Measurements from ENCODE around the gene SLC27A5. TPM values are rescaled to one million over a fixed set of nuclear protein-coding genes. Genes with fewer than 3 reads are reported as not detected.
A peak's percentile ranks its signal among the peaks of the same experiment; 100 is the strongest.

The SLC27A5 gene
- total and polyA plus RNA-seq, 2 of the 13 experiments (the other 11 are each of a cell fraction or from before 2014, with no cell fraction given) = 30.3 to 40.2 TPM

DNA sequence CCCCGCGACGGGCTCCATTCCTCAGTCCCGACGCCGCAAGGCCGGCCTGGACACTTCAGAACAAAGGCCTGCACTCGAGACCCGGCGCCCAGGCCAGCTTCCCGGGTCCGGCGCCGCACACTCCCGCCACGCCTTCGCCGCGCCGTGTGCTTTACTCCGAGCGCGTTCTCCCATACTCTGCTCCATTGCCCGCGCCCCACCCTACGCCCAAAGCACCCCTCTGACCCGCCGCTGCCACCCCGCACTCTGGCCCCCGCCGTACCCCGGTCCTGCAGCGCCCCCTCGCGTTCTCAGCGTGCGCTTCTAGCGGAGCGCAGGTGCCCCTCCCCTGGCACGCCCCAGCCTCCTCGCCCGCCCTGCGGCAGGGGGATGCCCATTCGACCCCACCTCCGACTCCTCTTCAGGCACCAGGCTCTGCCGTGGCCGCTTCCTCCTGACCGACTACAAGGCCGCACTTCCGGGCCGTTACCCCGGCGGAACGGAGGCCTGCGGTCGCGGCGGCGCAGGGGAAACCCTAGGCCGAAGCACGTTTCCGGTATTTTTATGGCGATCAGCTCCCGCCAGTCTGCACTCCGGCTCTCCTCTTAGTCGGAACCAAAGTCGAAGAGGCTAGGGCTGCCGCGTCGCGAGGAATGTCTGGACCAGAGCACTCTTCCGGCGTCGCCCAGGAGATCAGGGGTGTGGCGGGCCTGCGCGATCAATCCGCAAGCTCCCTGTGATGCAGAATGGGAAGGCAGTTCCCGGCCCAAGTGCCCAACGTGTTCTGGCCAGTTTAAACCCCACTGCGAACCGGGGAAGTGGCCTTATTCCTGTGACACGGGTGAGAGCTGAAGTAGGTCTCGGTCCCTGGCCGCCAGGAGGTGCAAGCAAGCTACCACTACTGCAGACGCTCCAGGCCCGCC, 7.8 kb upstream of the SLC27A5 start, which contains the start of gene ZBTB45 (continued):
- TF ChIP-seq ZNF142 (CRISPR knock-in tag; IDR thresholded peaks at IDR 0.05) = peak; percentile 66
- TF ChIP-seq CREB3 (CRISPR knock-in tag; IDR thresholded peaks at IDR 0.05) = no peak
- no peak; the same call in 1 of the 2 replicates for TF ChIP-seq NFIC (IDR thresholded peaks at IDR 0.05; ENCODE audit: low read length)
- TF ChIP-seq, protein P1, sequence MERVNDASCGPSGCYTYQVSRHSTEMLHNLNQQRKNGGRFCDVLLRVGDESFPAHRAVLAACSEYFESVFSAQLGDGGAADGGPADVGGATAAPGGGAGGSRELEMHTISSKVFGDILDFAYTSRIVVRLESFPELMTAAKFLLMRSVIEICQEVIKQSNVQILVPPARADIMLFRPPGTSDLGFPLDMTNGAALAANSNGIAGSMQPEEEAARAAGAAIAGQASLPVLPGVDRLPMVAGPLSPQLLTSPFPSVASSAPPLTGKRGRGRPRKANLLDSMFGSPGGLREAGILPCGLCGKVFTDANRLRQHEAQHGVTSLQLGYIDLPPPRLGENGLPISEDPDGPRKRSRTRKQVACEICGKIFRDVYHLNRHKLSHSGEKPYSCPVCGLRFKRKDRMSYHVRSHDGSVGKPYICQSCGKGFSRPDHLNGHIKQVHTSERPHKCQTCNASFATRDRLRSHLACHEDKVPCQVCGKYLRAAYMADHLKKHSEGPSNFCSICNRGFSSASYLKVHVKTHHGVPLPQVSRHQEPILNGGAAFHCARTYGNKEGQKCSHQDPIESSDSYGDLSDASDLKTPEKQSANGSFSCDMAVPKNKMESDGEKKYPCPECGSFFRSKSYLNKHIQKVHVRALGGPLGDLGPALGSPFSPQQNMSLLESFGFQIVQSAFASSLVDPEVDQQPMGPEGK (CRISPR knock-in tag; IDR thresholded peaks at IDR 0.05) = peak; percentile 76
- TF ChIP-seq KAT2B (IDR thresholded peaks at IDR 0.05; ENCODE audit: borderline replicate concordance, low read depth, low read length) = no peak
- TF ChIP-seq, protein P2, sequence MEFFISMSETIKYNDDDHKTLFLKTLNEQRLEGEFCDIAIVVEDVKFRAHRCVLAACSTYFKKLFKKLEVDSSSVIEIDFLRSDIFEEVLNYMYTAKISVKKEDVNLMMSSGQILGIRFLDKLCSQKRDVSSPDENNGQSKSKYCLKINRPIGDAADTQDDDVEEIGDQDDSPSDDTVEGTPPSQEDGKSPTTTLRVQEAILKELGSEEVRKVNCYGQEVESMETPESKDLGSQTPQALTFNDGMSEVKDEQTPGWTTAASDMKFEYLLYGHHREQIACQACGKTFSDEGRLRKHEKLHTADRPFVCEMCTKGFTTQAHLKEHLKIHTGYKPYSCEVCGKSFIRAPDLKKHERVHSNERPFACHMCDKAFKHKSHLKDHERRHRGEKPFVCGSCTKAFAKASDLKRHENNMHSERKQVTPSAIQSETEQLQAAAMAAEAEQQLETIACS (CRISPR knock-in tag; IDR thresholded peaks at IDR 0.05) = peak; percentile 57; the same call in 1 of the 2 replicates
- 0 out of 2 replicates have a peak, but pooled peaks have one; percentile 30 for TF ChIP-seq SATB2 (CRISPR knock-in tag; IDR thresholded peaks at IDR 0.05)
- peak; percentile 81; the same call in 1 of the 2 replicates for TF ChIP-seq STAT5B (CRISPR knock-in tag; IDR thresholded peaks at IDR 0.05)
- peak; percentile 95 for TF ChIP-seq ELF3 (CRISPR knock-in tag; IDR thresholded peaks at IDR 0.05)
- 0 out of 2 replicates have a peak, but pooled peaks have one; percentile 16 for TF ChIP-seq ZNF7 (CRISPR knock-in tag; IDR thresholded peaks at IDR 0.05)
- no peak for TF ChIP-seq ARNT (IDR thresholded peaks at IDR 0.05)
- peak; percentile 49; the same call in 1 of the 2 replicates for TF ChIP-seq RCOR2 (CRISPR knock-in tag; IDR thresholded peaks at IDR 0.05)
- peak; percentile 89 for TF ChIP-seq ZNF205 (CRISPR knock-in tag; IDR thresholded peaks at IDR 0.05)
- TF ChIP-seq TP53 (CRISPR knock-in tag; conservative IDR thresholded peaks at IDR 0.05) = peak; percentile 43; the same call in 1 of the 2 replicates
- TF ChIP-seq KDM5B (CRISPR knock-in tag; IDR thresholded peaks at IDR 0.05; ENCODE audit: borderline replicate concordance) = peak; percentile 89; the same call in 1 of the 2 replicates
- TF ChIP-seq ZNF710 (CRISPR knock-in tag; IDR thresholded peaks at IDR 0.05; ENCODE audit: borderline replicate concordance) = peak; percentile 86

Measured in HepG2 (cell line).